22Rv1 (cell line): Measurements from ENCODE around the gene CYGB.

Experiments
- H3K27ac ChIP-seq: fragments of 450-650 bp; 2 replicates; pipeline ENCODE4 v1.5.1; 2017
- ZFX ChIP-seq: fragments of 450-650 bp; IDR thresholded peaks from 2 replicates; pipeline ENCODE4 v1.6.1; 2017; ENCODE audit warnings: antibody characterized with exemption, borderline replicate concordance
- TF ChIP-seq, protein P1 (sequence below): fragments of 450-650 bp; IDR thresholded peaks from 2 replicates; pipeline ENCODE4 v1.5.1; 2017; ENCODE audit warnings: mild to moderate bottlenecking

CYGB gene

DNA sequence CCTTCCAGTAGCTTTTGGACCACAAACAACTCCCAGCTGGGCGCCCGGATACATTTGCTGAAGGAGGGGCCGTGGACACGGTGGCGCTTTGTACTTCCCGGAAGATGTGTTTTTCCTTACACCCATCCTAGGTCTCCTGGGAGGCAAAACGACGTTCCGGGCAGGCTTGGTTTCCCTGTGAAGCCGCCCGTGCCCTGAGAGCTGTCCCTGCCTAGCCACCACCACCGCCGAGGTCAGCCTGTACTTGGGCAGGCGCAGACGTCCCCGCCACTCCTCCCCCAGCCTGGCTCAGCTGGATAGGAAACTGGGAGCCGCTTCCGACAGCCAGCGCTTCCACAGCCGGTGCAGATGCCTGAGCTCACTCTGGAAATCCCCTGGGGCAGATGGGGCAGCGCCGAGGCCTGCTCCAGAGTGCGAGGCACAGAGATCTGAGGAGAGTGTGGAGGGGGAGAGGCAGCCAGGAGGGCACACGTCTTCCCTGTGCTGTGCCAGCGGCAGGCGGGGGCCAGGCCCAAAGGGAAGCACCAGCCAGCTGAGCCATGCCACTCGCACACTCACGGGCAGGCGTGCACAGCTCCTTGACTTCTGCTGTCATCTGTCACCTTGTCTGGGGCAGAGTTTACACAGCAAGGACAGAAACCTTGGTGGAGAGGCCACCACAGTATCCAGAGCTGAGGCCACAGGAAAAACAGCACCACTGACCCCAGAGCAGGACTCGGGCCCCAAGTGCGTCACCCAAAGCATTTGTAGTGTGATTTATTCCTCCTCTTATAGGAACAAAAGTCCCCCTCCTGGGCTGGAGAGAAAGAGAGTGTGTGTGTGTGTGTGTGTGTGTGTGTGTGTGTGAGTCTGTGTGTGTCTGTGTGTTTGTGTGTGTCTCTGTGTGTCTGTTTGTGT is 39.3 kb downstream of the CYGB start:
- no peak overlapping the region for H3K27ac ChIP-seq
- no peak for TF ChIP-seq ZFX
- TF ChIP-seq, protein P1, sequence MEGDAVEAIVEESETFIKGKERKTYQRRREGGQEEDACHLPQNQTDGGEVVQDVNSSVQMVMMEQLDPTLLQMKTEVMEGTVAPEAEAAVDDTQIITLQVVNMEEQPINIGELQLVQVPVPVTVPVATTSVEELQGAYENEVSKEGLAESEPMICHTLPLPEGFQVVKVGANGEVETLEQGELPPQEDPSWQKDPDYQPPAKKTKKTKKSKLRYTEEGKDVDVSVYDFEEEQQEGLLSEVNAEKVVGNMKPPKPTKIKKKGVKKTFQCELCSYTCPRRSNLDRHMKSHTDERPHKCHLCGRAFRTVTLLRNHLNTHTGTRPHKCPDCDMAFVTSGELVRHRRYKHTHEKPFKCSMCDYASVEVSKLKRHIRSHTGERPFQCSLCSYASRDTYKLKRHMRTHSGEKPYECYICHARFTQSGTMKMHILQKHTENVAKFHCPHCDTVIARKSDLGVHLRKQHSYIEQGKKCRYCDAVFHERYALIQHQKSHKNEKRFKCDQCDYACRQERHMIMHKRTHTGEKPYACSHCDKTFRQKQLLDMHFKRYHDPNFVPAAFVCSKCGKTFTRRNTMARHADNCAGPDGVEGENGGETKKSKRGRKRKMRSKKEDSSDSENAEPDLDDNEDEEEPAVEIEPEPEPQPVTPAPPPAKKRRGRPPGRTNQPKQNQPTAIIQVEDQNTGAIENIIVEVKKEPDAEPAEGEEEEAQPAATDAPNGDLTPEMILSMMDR: no peak

DNA sequence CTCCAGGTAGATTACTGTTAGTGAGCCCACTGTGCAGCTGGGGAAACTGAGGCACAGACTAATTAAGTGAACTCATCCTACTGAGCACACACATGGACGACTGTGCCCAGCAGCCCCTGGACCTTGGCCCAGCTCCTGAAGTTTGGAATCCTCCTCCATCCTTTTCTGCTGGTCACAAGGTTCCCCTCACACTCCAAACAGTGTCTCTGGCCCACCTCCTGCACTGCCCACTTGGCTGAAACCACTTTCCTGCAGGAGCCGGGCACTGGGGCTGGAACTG is 39.9 kb downstream of the CYGB start:
- TF ChIP-seq, protein P1: no peak
- TF ChIP-seq ZFX: no peak
- no peak overlapping the region for H3K27ac ChIP-seq

DNA sequence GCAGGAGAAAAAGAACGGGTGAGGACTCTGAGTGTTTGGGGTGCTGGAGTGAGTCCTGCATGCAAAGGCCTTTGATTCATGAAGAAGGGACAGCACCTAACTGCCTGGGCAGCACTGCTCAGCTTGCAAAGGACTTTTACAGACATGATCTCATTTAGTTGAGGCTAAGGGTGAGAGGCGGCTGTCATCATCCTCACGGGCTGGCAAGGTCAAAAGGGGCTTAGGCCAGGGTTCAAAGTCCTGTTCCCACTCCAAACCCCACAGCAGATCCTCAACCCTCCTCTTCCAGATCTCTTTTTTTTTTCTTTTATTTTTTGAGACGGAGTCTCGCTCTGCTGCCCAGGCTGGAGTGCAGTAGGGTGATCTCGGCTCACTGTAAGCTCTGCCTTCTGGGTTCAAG is 41.0 kb downstream of the CYGB start:
- no peak overlapping the region for H3K27ac ChIP-seq
- TF ChIP-seq, protein P1: no peak
- no peak for TF ChIP-seq ZFX

DNA sequence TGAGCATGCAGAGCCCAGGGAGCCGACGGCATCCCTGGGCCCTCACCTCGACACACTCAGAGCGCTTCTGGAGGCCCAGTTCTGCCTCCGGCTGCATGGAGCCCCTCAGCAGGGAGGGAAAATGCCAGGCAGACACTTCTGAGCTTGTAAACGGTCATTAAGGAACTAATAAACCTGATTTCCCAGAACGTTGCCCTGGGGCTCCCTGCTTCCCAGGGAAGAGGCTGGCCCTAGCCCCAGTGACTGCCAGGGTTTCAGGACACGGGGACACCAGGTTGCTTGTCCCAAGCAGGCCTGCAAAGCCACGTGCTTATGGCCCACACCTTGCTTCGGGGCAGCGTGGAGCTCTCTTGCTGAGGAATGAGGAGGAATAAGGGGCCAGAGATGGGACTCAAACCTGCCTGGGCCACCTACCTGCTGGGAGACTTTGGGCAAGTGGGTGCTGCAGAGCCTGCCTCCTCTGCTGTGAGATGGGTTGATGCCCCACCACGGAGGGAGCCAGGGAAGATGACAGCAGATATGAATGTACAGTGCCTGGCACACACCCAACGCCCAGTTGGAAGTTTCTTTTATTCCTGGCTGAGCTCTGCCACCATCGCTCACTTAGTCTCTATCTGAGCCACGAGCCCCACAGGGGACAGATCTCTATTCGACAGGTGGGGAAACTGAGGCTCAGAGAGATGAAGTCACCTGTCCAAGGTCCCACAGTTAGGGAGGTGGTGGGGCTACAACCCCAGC is 41.7 kb downstream of the CYGB start:
- TF ChIP-seq, protein P1: no peak
- TF ChIP-seq ZFX: no peak
- no peak overlapping the region for H3K27ac ChIP-seq

DNA sequence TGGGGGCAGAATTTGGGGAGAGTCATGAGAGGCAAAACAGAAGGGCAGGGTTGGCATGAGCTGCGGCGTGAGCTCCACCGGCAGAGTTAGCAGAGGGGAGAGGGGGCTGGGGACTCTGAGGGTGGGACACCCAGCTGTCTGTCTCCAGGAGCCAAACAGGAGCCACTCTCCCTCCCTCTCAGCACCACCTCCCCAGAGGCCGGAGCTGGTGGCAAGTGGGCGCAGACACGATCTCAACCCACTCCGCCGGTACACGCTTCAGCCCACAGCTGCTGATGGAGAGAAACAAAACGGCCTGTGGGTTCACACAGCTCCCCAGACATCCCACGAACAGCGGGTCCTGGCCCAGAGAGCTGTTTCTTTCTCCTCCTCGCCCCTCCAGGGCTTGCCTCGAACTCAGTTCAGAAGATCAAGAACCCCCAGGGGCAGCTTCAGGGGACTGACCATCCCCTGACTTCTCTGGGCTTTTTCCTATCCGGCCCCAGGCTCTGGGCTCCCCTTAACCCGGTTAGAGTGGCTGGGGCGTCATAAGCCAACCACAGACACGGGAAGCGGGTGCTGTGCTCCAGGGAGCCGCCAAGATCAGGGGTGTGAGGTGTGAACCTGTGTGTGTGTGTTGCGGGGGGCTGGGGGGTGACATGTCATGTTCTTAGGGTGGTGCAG is 43.9 kb downstream of the CYGB start:
- TF ChIP-seq, protein P1: no peak
- no peak for TF ChIP-seq ZFX
- no peak overlapping the region for H3K27ac ChIP-seq

DNA sequence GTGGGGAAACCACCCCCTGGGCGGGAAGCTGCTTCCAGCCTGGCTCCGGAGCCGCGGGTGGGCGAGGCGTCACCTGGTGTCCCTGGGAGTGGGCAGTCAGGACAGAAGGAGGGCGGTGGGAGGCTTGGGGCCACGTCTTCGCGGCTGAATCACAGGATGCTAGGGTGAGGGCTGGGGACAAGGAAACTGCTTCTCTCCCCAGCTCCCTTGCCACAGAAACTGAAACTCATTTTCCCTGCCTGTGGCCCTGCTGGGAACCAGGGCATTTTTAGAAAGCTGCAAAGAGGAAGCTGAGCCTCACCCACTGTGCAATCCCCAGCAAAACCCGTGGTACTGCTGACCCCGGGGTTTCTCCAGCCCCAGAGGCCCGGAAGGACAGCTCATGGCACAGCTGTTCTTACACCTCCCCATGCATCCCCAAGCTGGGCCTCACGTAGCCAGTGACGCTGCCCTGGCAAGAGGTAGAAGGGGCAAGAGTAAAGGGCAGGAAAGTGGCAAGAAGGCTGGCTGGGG is 44.5 kb downstream of the CYGB start:
- TF ChIP-seq, protein P1: no peak
- TF ChIP-seq ZFX: no peak
- no peak overlapping the region for H3K27ac ChIP-seq
